ENCODE results near the gene LSAMP. TPM values are rescaled to one million over a fixed set of nuclear protein-coding genes. Genes with fewer than 3 reads are reported as not detected.

Gene LSAMP
- total RNA-seq, 1 experiment from 2014 or later, result 0.90 TPM

- WGBS (ENCODE audit: extremely low coverage, insufficient read length, low lambda C conversion rate), result no CpG with 5 or more reads among the region's 4 CpGs
- Histone ChIP-seq H2BK20ac (ENCODE audit: low read depth, low read length, poor library complexity, severe bottlenecking) (no peak overlapping the region), H3K4ac (ENCODE audit: low read depth, low read length) (no peak overlapping the region)
Observed at GRCh38 chr3:116020495-116020894, 424.8 kb downstream of the LSAMP start.

More at GRCh38 chr3:116020495-116020894, 424.8 kb downstream of the LSAMP start:
- DNase-seq, result no peak
- no peak overlapping the region for H4K91ac ChIP-seq (ENCODE audit: insufficient read length, low read depth, low read length)
- no peak overlapping the region for H2AK5ac ChIP-seq (ENCODE audit: insufficient read length, low read length)
- H2AFZ ChIP-seq (ENCODE audit: low read length), result no peak overlapping the region
- H4K8ac ChIP-seq (replicated peaks; ENCODE audit: insufficient read length, low read depth, low read length), result no peak overlapping the region
- no peak overlapping the region for H3K18ac ChIP-seq (ENCODE audit: insufficient read length, low read depth, low read length)
- H3K23ac ChIP-seq (ENCODE audit: insufficient read length, low read depth, low read length), result no peak overlapping the region
- H3K4me2 ChIP-seq (ENCODE audit: insufficient read depth, insufficient read length, low read length), result no peak overlapping the region
- no peak overlapping the region for H3K9ac ChIP-seq (ENCODE audit: extremely low read depth, insufficient read length, low read length)
- H2BK15ac ChIP-seq (ENCODE audit: low read depth, low read length), result no peak overlapping the region
- no peaks in the 10 kb centered on the region for H4K20me1 ChIP-seq (ENCODE audit: control insufficient read depth, insufficient read depth, insufficient read length)
- H3K9me3 ChIP-seq (ENCODE audit: control insufficient read depth, low read depth, low read length), result no peaks in the 10 kb centered on the region
- no peak for TF ChIP-seq CTCF (conservative IDR thresholded peaks at IDR 0.05)
- H3K9me3 Mint-ChIP-seq, result no peaks in the 10 kb centered on the region
- no peaks in the 10 kb centered on the region for H3K36me3 Mint-ChIP-seq (ENCODE audit: insufficient read depth in 1 of 3, low read depth in 3 of 3)
- no peaks in the 10 kb centered on the region for H3K79me1 ChIP-seq (ENCODE audit: insufficient read depth, low read depth, low read length, poor library complexity, severe bottlenecking)
- H3K27me3 ChIP-seq (ENCODE audit: insufficient read depth, low read length), result no peaks in the 10 kb centered on the region
- no peaks in the 10 kb centered on the region for H3K4me1 ChIP-seq (ENCODE audit: insufficient read depth, low read length)
- H3K27ac Mint-ChIP-seq, result no peak overlapping the region; a peak in 1 of 7 replicates
- no peak overlapping the region for H4K5ac ChIP-seq (ENCODE audit: insufficient read length, low read depth, low read length)
- no peak overlapping the region for H2BK12ac ChIP-seq (ENCODE audit: insufficient read length, low read depth, low read length)
- no peak overlapping the region for H3K14ac ChIP-seq (ENCODE audit: insufficient read depth, low read length)
- H3T11ph ChIP-seq (ENCODE audit: low read length), result no peak overlapping the region
- no peaks in the 10 kb centered on the region for H3K23me2 ChIP-seq (ENCODE audit: insufficient read length, low read depth, low read length, poor library complexity, severe bottlenecking)
- no peak overlapping the region for H2BK120ac ChIP-seq (ENCODE audit: low read depth, low read length, poor library complexity, severe bottlenecking)
- H3K4me3 Mint-ChIP-seq, result no peak overlapping the region
- no peaks in the 10 kb centered on the region for H3K79me2 ChIP-seq (ENCODE audit: insufficient read depth, low read length)
- no peak overlapping the region for H3K56ac ChIP-seq (ENCODE audit: insufficient read length, low read depth, low read length)
- H2BK5ac ChIP-seq (ENCODE audit: insufficient read length, low read length), result no peak overlapping the region
- no peaks in the 10 kb centered on the region for H3K27me3 Mint-ChIP-seq (ENCODE audit: low read depth)
- H3K27ac ChIP-seq (ENCODE audit: insufficient read length, low read depth, low read length), result no peak overlapping the region
- H3K4me1 Mint-ChIP-seq, result peaks cover 0 to 3% of the 10 kb centered on the region in 2 experiments; a peak in 1 of 4 replicates
